ENCODE measurements around the gene TASL. TPM values are rescaled to one million over a fixed set of nuclear protein-coding genes. Genes with fewer than 3 reads are reported as not detected.
A peak's percentile ranks its signal among the peaks of the same experiment; 100 is the strongest.

Gene TASL
- total and polyA plus RNA-seq, 9 of the 15 experiments (the other 6 are each of a cell fraction or from before 2014, with no cell fraction given): 0.07 to 0.09 TPM; not detected in 7

DNA sequence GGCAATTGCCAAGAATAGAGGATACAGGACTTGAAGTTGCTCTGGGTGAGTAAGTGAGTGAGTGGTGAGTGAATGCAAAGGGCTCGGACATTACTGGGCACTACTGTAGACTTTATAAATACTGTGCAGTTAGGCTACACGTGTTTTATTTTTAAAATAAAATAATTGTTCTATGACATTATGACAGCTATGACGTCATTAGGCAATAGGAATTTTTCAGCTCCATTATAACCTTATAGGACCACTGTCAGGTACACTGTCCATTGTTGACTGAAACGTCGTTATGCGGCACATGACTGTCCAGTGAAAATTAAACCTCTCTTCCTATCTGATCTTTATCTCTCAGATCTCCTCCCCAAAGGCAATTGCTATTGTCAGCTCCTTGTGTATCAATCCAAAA, 5.1 kb upstream of the TASL start:
- Histone ChIP-seq H3K9ac (ENCODE audit: insufficient read depth in 1 of 2, low read depth in 2 of 2, low read length in 2 of 2) (no peak overlapping the region), H3K27me3 (ENCODE audit: control insufficient read depth in 2 of 2, insufficient read depth in 2 of 2, low read length in 2 of 2) (no peaks in the 10 kb centered on the region), H3K9me3 (replicated peaks; ENCODE audit: control insufficient read depth, insufficient read depth, low read depth, low read length) (no peaks in the 10 kb centered on the region), H3K4me2 (ENCODE audit: insufficient read depth, low read length) (no peak overlapping the region), H3K9me1 (ENCODE audit: control insufficient read depth, insufficient read depth, low read length) (no peaks in the 10 kb centered on the region), H3K4me3 (no peak overlapping the region), H2AFZ (ENCODE audit: low read depth, low read length) (no peak overlapping the region), H3K27ac (ENCODE audit: extremely low read depth, low read depth, low read length) (no peak overlapping the region), H4K20me1 (replicated peaks; ENCODE audit: control insufficient read depth, insufficient read depth, low read length) (no peaks in the 10 kb centered on the region), H3K79me2 (ENCODE audit: control insufficient read depth, insufficient read depth, low read length) (no peaks in the 10 kb centered on the region), H3K36me3 (ENCODE audit: control insufficient read depth, insufficient read depth, low read length) (no peaks in the 10 kb centered on the region), H3K4me1 (replicated peaks in 1 of 2; ENCODE audit: control insufficient read depth in 2 of 2, insufficient read depth in 2 of 2, low read length in 2 of 2) (no peaks in the 10 kb centered on the region)
- POLR2A ChIA-PET: no interaction called here
- in situ Hi-C loops (cut with MboI): no loop called here
- BruUV-seq (replicated peaks): no TSS peak
- DNase-seq (ENCODE audit: extremely low read depth in 1 of 4, low spot score in 3 of 4): no peak
- TF ChIP-seq, protein P1, sequence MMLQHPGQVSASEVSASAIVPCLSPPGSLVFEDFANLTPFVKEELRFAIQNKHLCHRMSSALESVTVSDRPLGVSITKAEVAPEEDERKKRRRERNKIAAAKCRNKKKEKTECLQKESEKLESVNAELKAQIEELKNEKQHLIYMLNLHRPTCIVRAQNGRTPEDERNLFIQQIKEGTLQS (IDR thresholded peaks at IDR 0.05): 0 out of 2 replicates have a peak, but pooled peaks have one; percentile 22
- TF ChIP-seq, protein P1 (CRISPR knock-in tag; conservative IDR thresholded peaks at IDR 0.05): no peak
- TF ChIP-seq ZFP30 (CRISPR knock-in tag; IDR thresholded peaks at IDR 0.05; ENCODE audit: borderline replicate concordance): no peak
- no peak for TF ChIP-seq TCF15 (CRISPR knock-in tag; IDR thresholded peaks at IDR 0.05)
- TF ChIP-seq ATF1 (CRISPR knock-in tag; IDR thresholded peaks at IDR 0.05): no peak
- TF ChIP-seq ATF1 (tag; IDR thresholded peaks at IDR 0.05): peak; percentile 58
- no peak for TF ChIP-seq FOS (IDR thresholded peaks at IDR 0.05; ENCODE audit: extremely low read depth, insufficient read length)
- intact Hi-C loops (cut with micrococcal nuclease): no loop called here
- no peak for FAIRE-seq
- 0% methylated on average over 6 of the region's 6 CpGs for WGBS (ENCODE audit: insufficient coverage, low coverage, missing lambda C conversion rate)
- ATAC-seq: no peak
- CTCF ChIA-PET (ENCODE audit: low intra/inter-chr PET ratio): no interaction called here

Data from K562 (cell line).